ENCODE data around the gene KLHL29. TPM values are rescaled to one million over a fixed set of nuclear protein-coding genes. Genes with fewer than 3 reads are reported as not detected.
"Not testable (repeated sequence)": the region's sequence is repeated elsewhere in the genome, so short reads cannot be mapped to it uniquely, and the experiment has no call there.

The KLHL29 gene
- total RNA-seq, 3 donors from 2014 or later: 2.6 to 13.0 (median 5.5) TPM

DNA sequence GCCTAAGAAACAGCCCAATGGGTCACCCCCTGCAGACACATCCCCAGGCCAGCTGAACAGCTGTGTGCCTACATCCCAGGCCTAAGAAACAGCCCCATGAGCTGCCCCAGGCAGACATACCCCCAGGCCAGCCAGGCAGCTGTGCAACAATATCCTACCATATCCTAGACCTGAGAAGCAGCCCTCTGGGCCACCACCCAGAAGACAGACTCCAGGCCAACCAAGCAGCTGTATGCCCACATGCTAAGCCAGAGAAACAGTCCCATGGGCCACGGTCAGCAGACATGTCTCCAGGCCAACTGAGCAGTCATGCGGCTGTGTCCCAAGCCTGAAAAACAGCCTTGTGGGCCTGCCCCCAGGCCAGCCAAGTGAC lies 336.5 kb downstream of the KLHL29 start:
- no peak for ATAC-seq
- TF ChIP-seq, protein P1, sequence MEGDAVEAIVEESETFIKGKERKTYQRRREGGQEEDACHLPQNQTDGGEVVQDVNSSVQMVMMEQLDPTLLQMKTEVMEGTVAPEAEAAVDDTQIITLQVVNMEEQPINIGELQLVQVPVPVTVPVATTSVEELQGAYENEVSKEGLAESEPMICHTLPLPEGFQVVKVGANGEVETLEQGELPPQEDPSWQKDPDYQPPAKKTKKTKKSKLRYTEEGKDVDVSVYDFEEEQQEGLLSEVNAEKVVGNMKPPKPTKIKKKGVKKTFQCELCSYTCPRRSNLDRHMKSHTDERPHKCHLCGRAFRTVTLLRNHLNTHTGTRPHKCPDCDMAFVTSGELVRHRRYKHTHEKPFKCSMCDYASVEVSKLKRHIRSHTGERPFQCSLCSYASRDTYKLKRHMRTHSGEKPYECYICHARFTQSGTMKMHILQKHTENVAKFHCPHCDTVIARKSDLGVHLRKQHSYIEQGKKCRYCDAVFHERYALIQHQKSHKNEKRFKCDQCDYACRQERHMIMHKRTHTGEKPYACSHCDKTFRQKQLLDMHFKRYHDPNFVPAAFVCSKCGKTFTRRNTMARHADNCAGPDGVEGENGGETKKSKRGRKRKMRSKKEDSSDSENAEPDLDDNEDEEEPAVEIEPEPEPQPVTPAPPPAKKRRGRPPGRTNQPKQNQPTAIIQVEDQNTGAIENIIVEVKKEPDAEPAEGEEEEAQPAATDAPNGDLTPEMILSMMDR (IDR thresholded peaks at IDR 0.05): no peak
- no peak for DNase-seq
- Histone ChIP-seq H3K4me3 (no peak overlapping the region), H3K9me3 (peaks cover 11% of the 10 kb centered on the region), H3K4me1 (ENCODE audit: low read depth) (no peaks in the 10 kb centered on the region), H3K36me3 (ENCODE audit: low read depth) (no peaks in the 10 kb centered on the region)
- intact Hi-C loops (cut with DNase I, micrococcal nuclease): no loop called here

DNA sequence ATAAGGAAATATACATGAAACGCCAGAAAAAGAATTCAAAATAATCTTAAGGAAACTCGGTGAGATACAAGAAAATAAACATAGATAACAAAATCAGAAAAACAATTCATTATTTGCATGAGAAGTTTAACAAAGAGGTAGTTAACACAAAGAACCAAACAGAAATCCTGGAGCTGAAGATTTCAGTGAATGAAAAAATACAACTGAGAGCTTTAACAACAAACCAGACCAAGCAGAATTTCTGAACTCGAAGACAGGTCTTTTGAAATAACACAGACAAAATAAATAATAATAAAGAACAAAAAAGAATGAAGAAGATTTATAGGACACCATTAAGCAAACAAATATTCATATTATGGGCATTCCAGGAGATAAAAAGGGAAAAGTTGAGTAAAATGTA lies 337.3 kb downstream of the KLHL29 start:
- H3K9me3 ChIP-seq: peaks cover 11% of the 10 kb centered on the region
- ATAC-seq (no peak), DNase-seq (no peak)
- no peaks in the 10 kb centered on the region for H3K4me1 ChIP-seq (ENCODE audit: low read depth)
- intact Hi-C loops (cut with DNase I, micrococcal nuclease): no loop called here
- no peaks in the 10 kb centered on the region for H3K36me3 ChIP-seq (ENCODE audit: low read depth)
- TF ChIP-seq, protein P1 (IDR thresholded peaks at IDR 0.05): no peak
- H3K4me3 ChIP-seq: no peak overlapping the region

DNA sequence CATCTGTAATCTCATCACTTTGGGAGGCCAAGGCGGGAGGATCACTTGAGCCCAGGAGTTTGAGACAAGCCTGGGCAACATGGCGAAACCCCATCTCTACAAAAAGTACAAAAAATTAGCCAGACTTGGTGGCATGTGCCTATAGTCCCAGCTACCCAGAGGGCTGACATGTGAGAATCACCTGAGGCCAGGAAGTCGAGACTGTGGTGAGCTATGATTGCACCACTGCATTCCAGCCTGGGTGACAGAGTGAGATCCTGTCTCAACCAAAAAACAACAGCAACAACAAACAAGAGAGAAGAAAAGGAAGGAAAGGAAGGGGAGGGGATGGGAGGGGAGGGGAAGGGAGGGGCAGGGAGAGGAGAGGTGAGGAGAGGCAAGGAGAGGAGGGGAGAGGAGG lies 338.1 kb downstream of the KLHL29 start:
- H3K36me3 ChIP-seq (ENCODE audit: low read depth); ATAC-seq; intact Hi-C loops (cut with DNase I, micrococcal nuclease); DNase-seq; H3K4me3 ChIP-seq; H3K4me1 ChIP-seq (ENCODE audit: low read depth): not testable (repeated sequence)
- H3K9me3 ChIP-seq: peaks cover 11% of the 10 kb centered on the region

DNA sequence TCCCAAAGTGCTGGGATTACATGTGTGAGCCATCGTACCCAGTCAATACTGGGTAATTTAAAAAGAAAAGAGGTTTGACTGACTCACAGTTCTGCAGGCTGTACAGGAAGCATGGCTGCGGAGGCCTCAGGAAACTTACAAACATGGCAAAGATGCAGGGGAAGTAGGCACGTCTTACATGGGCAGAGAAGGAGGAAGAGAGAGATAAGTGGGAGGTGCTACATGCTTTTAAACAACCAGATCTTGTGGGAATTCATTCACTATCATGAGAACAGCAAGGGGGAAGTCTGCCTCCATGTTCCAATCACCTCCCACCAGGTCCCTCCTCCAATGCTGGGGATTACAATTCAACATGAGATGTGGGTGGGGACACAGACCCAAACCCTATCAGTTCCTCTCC lies 349.4 kb downstream of the KLHL29 start:
- H3K4me1 ChIP-seq (ENCODE audit: low read depth): no peaks in the 10 kb centered on the region
- TF ChIP-seq, protein P1 (IDR thresholded peaks at IDR 0.05): no peak
- ATAC-seq: no peak
- no peaks in the 10 kb centered on the region for H3K36me3 ChIP-seq (ENCODE audit: low read depth)
- H3K9me3 ChIP-seq: no peaks in the 10 kb centered on the region
- no peak for DNase-seq
- no peak overlapping the region for H3K4me3 ChIP-seq
- intact Hi-C loops (cut with DNase I, micrococcal nuclease): no loop called here

DNA sequence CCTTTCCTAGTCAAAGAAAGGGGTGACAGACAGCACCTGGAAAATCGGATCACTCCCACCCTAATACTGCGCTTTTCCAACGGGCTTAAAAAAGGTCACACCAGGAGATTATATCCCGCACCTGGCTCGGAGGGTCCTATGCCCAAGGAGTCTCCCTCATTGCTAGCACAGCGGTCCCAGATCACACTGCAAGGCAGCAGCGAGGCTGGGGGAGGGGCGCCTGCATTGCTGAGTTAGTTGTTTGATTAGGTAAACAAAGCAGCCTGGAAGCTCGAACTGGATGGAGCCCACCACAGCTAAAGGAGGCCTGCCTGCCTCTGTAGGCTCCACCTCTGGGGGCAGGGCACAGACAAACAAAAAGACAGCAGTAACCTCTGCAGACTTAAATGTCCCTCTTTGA lies 351.8 kb downstream of the KLHL29 start:
- H3K4me3 ChIP-seq; H3K36me3 ChIP-seq (ENCODE audit: low read depth); intact Hi-C loops (cut with DNase I, micrococcal nuclease); DNase-seq; H3K4me1 ChIP-seq (ENCODE audit: low read depth); H3K9me3 ChIP-seq; ATAC-seq: not testable (repeated sequence)

DNA sequence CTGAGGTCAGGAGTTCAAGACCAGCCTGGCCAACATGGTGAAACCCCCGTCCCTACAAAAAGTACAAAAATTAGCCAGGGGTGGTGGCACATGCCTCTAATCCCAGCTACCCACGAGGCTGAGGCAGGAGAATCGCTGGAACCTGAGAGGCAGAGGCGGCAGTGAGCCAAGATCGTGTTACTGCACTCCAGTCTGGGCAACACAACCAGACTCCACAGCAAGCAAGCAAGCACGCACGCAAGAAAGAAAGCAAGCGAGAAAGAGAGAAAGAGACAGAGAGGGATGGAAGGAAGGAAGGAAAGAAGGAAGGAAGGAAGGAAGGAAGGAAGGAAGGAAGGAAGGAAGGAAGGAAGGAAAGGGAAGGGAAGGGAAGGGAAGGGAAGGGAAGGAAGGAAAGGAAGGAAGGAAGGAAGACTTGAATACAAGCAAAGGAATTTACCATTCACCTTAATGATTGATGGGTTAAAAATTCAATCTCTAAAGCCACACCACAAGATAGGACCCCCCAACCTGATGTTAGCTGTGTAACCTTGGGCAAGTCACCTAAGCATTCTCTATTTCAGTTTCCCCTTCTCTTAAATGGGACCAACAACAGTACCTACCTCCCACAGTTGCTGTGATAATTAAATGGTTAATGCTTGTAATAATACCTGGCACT lies 360.2 kb downstream of the KLHL29 start:
- Histone ChIP-seq H3K36me3 (ENCODE audit: low read depth) (no peaks in the 10 kb centered on the region), H3K4me3 (no peak overlapping the region), H3K4me1 (ENCODE audit: low read depth) (no peaks in the 10 kb centered on the region), H3K9me3 (no peaks in the 10 kb centered on the region)
- TF ChIP-seq, protein P1 (IDR thresholded peaks at IDR 0.05): no peak
- no peak for ATAC-seq
- intact Hi-C loops (cut with DNase I, micrococcal nuclease): no loop called here
- no peak for DNase-seq

DNA sequence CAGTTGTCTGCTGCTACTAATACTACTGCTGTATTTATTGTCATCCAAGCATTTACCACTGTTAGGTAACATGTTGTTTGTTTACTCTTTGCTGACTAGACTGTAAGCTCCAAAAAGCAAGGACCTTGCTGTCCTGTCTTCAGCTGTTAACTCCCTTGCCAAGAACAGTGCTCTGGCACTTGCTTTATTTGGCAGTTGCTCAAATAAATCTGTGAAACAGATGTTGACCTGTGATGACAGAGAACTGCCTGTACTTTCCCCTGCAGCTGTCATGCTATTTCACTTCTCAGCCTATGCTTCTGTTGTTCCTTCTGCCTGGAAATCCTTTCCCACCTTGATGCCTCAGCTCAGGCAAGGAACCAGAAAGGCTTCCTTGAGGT lies 360.7 kb downstream of the KLHL29 start:
- ATAC-seq: peak; percentile 66
- intact Hi-C loops (cut with DNase I, micrococcal nuclease): no loop called here
- Histone ChIP-seq H3K9me3 (no peaks in the 10 kb centered on the region), H3K4me3 (no peak overlapping the region), H3K4me1 (ENCODE audit: low read depth) (no peaks in the 10 kb centered on the region), H3K36me3 (ENCODE audit: low read depth) (no peaks in the 10 kb centered on the region)
- TF ChIP-seq, protein P1 (IDR thresholded peaks at IDR 0.05): no peak
- peak in 1 of 3 donors; percentile 10 for DNase-seq
